Measurements from ENCODE around the gene EHMT2. TPM values are rescaled to one million over a fixed set of nuclear protein-coding genes. Genes with fewer than 3 reads are reported as not detected.

EHMT2 gene
- total RNA-seq, 1 donor from 2014 or later = 135 TPM

- Mint-ChIP-seq H3K4me1 (peaks cover 24% of the 10 kb centered on the region), H3K4me3 (no peak overlapping the region), H3K27me3 (ENCODE audit: low read depth) (no peaks in the 10 kb centered on the region), H3K9me3 (no peaks in the 10 kb centered on the region), H3K27ac (no peak overlapping the region), H3K36me3 (no peaks in the 10 kb centered on the region)
- no peak for DNase-seq (ENCODE audit: low spot score in 2 of 2, unreplicated experiment in 2 of 2)
- TF ChIP-seq CTCF (IDR thresholded peaks at IDR 0.05; ENCODE audit: unreplicated experiment) = no peak
Observed at GRCh38 chr6:31905041-31905440, 7.5 kb upstream of the EHMT2 start.

GRCh38 chr6:31903957-31904356 is 6.5 kb upstream of the EHMT2 start:
- Mint-ChIP-seq H3K36me3 (no peaks in the 10 kb centered on the region), H3K4me3 (no peak overlapping the region), H3K9me3 (no peaks in the 10 kb centered on the region), H3K4me1 (peaks cover 34% of the 10 kb centered on the region), H3K27ac (peak overlapping the region; percentile 32), H3K27me3 (ENCODE audit: low read depth) (no peaks in the 10 kb centered on the region)
- no peak for DNase-seq (ENCODE audit: low spot score in 2 of 2, unreplicated experiment in 2 of 2)
- TF ChIP-seq CTCF (IDR thresholded peaks at IDR 0.05; ENCODE audit: unreplicated experiment) = no peak

GRCh38 chr6:31901953-31902643 is 4.6 kb upstream of the EHMT2 start, which contains the start of gene ZBTB12:
Gene ZBTB12 (minus strand): TSS chr6:31902086. CDS start chr6:31901305, 781 bp downstream.
- Mint-ChIP-seq H3K27ac (peak within 1 kb of the TSS; percentile 92), H3K27me3 (ENCODE audit: low read depth) (no peaks in the 10 kb centered on the region), H3K36me3 (no peaks in the 10 kb centered on the region), H3K4me3 (peak within 1 kb of the TSS; percentile 68), H3K9me3 (no peaks in the 10 kb centered on the region), H3K4me1 (peaks cover 42% of the 10 kb centered on the region)
- no peak for TF ChIP-seq CTCF (IDR thresholded peaks at IDR 0.05; ENCODE audit: unreplicated experiment)
- DNase-seq (ENCODE audit: low spot score in 2 of 2, unreplicated experiment in 2 of 2) = peak; percentile 94 to 96

- Mint-ChIP-seq H3K4me1 (peaks cover 42% of the 10 kb centered on the region), H3K27ac (peak overlapping the region; percentile 85)
- peak in 1 of 2 experiments; percentile 53 for DNase-seq (ENCODE audit: low spot score in 2 of 2, unreplicated experiment in 2 of 2)
Observed at GRCh38 chr6:31901415-31901952, 4.0 kb upstream of the EHMT2 start.

GRCh38 chr6:31900917-31901414 is 3.5 kb upstream of the EHMT2 start:
- no peak for DNase-seq (ENCODE audit: low spot score in 2 of 2, unreplicated experiment in 2 of 2)
- H3K36me3 Mint-ChIP-seq = no peaks in the 10 kb centered on the region
- peak overlapping the region; percentile 85 for H3K27ac Mint-ChIP-seq
- H3K4me1 Mint-ChIP-seq = peaks cover 41% of the 10 kb centered on the region
- no peak for TF ChIP-seq CTCF (IDR thresholded peaks at IDR 0.05; ENCODE audit: unreplicated experiment)
- no peaks in the 10 kb centered on the region for H3K9me3 Mint-ChIP-seq
- H3K4me3 Mint-ChIP-seq = peak overlapping the region; percentile 68
- no peaks in the 10 kb centered on the region for H3K27me3 Mint-ChIP-seq (ENCODE audit: low read depth)

More at GRCh38 chr6:31901415-31901952, 4.0 kb upstream of the EHMT2 start:
- Mint-ChIP-seq H3K4me3 (peak overlapping the region; percentile 68), H3K36me3 (no peaks in the 10 kb centered on the region), H3K9me3 (no peaks in the 10 kb centered on the region), H3K27me3 (ENCODE audit: low read depth) (no peaks in the 10 kb centered on the region)
- TF ChIP-seq CTCF (IDR thresholded peaks at IDR 0.05; ENCODE audit: unreplicated experiment) = no peak
